ENCODE results near the gene PTPRD.

The PTPRD gene

DNA sequence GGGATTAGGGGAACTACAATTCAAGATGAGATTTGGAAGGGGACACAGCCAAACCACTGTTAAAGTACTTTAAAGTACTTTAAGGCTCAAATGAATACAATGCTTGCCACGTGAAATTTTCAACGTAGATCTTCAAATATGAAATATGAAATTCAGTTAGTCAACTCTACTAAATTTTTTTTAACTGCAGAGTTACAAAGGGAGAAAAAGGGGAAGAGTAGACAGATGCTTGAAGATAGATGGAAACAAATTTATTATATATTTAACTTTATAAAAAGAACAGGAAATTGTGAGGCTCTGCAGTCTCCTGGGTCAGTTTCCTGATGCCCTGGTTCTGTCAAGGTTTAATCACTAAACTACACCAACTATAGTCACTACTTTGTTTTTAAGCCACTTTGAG is 2027.8 kb downstream of the PTPRD start:
- Histone ChIP-seq H3K9ac (ENCODE audit: low read depth, low read length, poor library complexity, severe bottlenecking) (no peak overlapping the region), H3K9me2 (replicated peaks; ENCODE audit: low read depth, low read length) (no peaks in the 10 kb centered on the region), H3F3A (ENCODE audit: low read depth) (no peaks in the 10 kb centered on the region), H4K20me1 (ENCODE audit: insufficient read depth, low read length, poor library complexity, severe bottlenecking) (peaks cover 3% of the 10 kb centered on the region), H2AFZ (ENCODE audit: low read length) (no peak overlapping the region), H3K9me3 (ENCODE audit: insufficient read depth, low read depth, low read length) (peaks cover 8% of the 10 kb centered on the region; the same call in 1 of the 2 replicates), H3K36me3 (ENCODE audit: insufficient read depth, low read length) (peaks cover 21% of the 10 kb centered on the region; the same call in 1 of the 2 replicates), H3K4me1 (ENCODE audit: insufficient read depth, low read length, poor library complexity, severe bottlenecking) (peaks cover 6% of the 10 kb centered on the region), H3K27me3 (ENCODE audit: insufficient read depth, low read length, poor library complexity, severe bottlenecking) (no peaks in the 10 kb centered on the region), H3K4me3 (ENCODE audit: low read length, poor library complexity, severe bottlenecking) (no peak overlapping the region), H3K79me2 (ENCODE audit: insufficient read depth, low read length) (peaks cover 10% of the 10 kb centered on the region), H3K4me2 (ENCODE audit: low read depth, low read length, poor library complexity, severe bottlenecking) (peak overlapping the region; percentile 14)
- TF ChIP-seq EZH2phosphoT487 (IDR thresholded peaks at IDR 0.05; ENCODE audit: borderline replicate concordance): no peak
- TF ChIP-seq, protein P1, sequence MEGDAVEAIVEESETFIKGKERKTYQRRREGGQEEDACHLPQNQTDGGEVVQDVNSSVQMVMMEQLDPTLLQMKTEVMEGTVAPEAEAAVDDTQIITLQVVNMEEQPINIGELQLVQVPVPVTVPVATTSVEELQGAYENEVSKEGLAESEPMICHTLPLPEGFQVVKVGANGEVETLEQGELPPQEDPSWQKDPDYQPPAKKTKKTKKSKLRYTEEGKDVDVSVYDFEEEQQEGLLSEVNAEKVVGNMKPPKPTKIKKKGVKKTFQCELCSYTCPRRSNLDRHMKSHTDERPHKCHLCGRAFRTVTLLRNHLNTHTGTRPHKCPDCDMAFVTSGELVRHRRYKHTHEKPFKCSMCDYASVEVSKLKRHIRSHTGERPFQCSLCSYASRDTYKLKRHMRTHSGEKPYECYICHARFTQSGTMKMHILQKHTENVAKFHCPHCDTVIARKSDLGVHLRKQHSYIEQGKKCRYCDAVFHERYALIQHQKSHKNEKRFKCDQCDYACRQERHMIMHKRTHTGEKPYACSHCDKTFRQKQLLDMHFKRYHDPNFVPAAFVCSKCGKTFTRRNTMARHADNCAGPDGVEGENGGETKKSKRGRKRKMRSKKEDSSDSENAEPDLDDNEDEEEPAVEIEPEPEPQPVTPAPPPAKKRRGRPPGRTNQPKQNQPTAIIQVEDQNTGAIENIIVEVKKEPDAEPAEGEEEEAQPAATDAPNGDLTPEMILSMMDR (conservative IDR thresholded peaks at IDR 0.05; ENCODE audit: low read length): no peak

DNA sequence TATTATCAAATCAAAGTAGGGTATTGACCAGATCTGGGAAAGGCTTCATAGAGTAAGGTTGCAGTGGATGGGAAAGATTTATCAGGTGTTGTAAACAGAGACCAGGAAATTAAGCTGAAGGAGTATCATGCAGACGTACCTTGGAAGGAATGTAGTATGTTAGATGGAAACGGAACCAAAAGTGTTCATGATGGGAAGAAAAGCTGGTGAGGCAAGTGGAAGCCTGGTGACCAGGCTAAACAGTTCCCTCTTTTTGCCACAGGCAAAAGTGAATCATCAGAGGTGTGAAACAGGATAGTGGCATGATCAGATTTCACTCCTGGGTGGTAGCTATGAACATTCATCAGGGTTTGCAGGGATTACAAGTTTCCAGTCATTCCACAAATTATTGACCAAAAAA is 2033.1 kb downstream of the PTPRD start:
- H3K27me3 ChIP-seq (ENCODE audit: insufficient read depth, low read length, poor library complexity, severe bottlenecking): no peaks in the 10 kb centered on the region
- no peak overlapping the region for H2AFZ ChIP-seq (ENCODE audit: low read length)
- TF ChIP-seq EZH2phosphoT487 (IDR thresholded peaks at IDR 0.05; ENCODE audit: borderline replicate concordance): no peak
- TF ChIP-seq, protein P1 (conservative IDR thresholded peaks at IDR 0.05; ENCODE audit: low read length): no peak

DNA sequence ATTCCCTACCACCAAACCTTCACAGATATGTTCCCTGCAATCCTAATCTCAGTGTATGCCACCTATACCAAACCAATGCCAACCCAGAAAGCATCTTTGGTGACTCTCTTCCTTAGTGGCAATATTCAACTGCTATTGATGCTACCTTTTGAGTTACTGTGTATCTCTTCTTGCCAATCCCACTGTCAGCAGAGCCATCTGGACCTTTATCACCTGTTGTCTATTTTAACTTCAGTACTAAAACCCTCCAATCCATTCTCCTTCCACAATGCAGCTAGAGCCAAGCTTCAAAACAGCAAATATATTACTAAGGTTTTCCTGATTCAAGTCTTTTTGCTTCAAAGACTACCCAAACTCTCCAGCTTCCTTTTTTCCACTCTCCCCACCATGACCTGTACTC is 2036.1 kb downstream of the PTPRD start:
- no peaks in the 10 kb centered on the region for H3K9me3 ChIP-seq (ENCODE audit: insufficient read depth, low read depth, low read length)
- no peak overlapping the region for H3K9ac ChIP-seq (ENCODE audit: low read depth, low read length, poor library complexity, severe bottlenecking)
- H3F3A ChIP-seq (ENCODE audit: low read depth): no peaks in the 10 kb centered on the region
- H4K20me1 ChIP-seq (ENCODE audit: insufficient read depth, low read length, poor library complexity, severe bottlenecking): peaks cover 10% of the 10 kb centered on the region
- peaks cover 11% of the 10 kb centered on the region for H3K4me1 ChIP-seq (ENCODE audit: insufficient read depth, low read length, poor library complexity, severe bottlenecking)
- H3K27me3 ChIP-seq (ENCODE audit: insufficient read depth, low read length, poor library complexity, severe bottlenecking): no peaks in the 10 kb centered on the region
- no peaks in the 10 kb centered on the region for H3K9me2 ChIP-seq (replicated peaks; ENCODE audit: low read depth, low read length)
- TF ChIP-seq, protein P1 (conservative IDR thresholded peaks at IDR 0.05; ENCODE audit: low read length): no peak
- no peak for TF ChIP-seq EZH2phosphoT487 (IDR thresholded peaks at IDR 0.05; ENCODE audit: borderline replicate concordance)
- no peak overlapping the region for H3K4me2 ChIP-seq (ENCODE audit: low read depth, low read length, poor library complexity, severe bottlenecking)
- peaks cover 8% of the 10 kb centered on the region; the same call in 1 of the 2 replicates for H3K79me2 ChIP-seq (ENCODE audit: insufficient read depth, low read length)
- peaks cover 3% of the 10 kb centered on the region; the same call in 1 of the 2 replicates for H3K36me3 ChIP-seq (ENCODE audit: insufficient read depth, low read length)
- H3K4me3 ChIP-seq (ENCODE audit: low read length, poor library complexity, severe bottlenecking): no peak overlapping the region
- H2AFZ ChIP-seq (ENCODE audit: low read length): no peak overlapping the region

More for the DNA sequence above, 2033.1 kb downstream of the PTPRD start:
- H3K36me3 ChIP-seq (ENCODE audit: insufficient read depth, low read length): peaks cover 23% of the 10 kb centered on the region; the same call in 1 of the 2 replicates
- peaks cover 5% of the 10 kb centered on the region for H4K20me1 ChIP-seq (ENCODE audit: insufficient read depth, low read length, poor library complexity, severe bottlenecking)
- H3K4me1 ChIP-seq (ENCODE audit: insufficient read depth, low read length, poor library complexity, severe bottlenecking): no peaks in the 10 kb centered on the region
- H3K4me2 ChIP-seq (ENCODE audit: low read depth, low read length, poor library complexity, severe bottlenecking): no peak overlapping the region
- no peak overlapping the region for H3K9ac ChIP-seq (ENCODE audit: low read depth, low read length, poor library complexity, severe bottlenecking)
- peaks cover 8% of the 10 kb centered on the region; the same call in 1 of the 2 replicates for H3K9me3 ChIP-seq (ENCODE audit: insufficient read depth, low read depth, low read length)
- no peaks in the 10 kb centered on the region for H3F3A ChIP-seq (ENCODE audit: low read depth)
- no peak overlapping the region for H3K4me3 ChIP-seq (ENCODE audit: low read length, poor library complexity, severe bottlenecking)
- H3K9me2 ChIP-seq (replicated peaks; ENCODE audit: low read depth, low read length): no peaks in the 10 kb centered on the region
- peaks cover 6% of the 10 kb centered on the region; the same call in 1 of the 2 replicates for H3K79me2 ChIP-seq (ENCODE audit: insufficient read depth, low read length)

Measured in Loucy (cell line).